Calu3 (cell line): ENCODE data around the gene NLN. TPM values are rescaled to one million over a fixed set of nuclear protein-coding genes. Genes with fewer than 3 reads are reported as not detected.
"Not testable (repeated sequence)": the region's sequence is repeated elsewhere in the genome, so short reads cannot be mapped to it uniquely, and the experiment has no call there.

Experiments used
- BruUV-seq: library from RNA; stranded (reverse); fragments of 400-500 nt; replicated peaks from 2 replicates; lab custom pipeline; 2021; lab: Mats Ljungman, UMichigan
- CTCF ChIA-PET: fragments of 300-600 bp; sonication (Branson Sonifier 250); formaldehyde crosslinking; loops from one replicate; lab custom pipeline; 2022; ENCODE audit warnings: antibody characterized with exemption; lab: Charles Lee
- DNase-seq: peaks from one replicate; pipeline ENCODE4 v3.0.0; 2022
- H3K27ac Mint-ChIP-seq: one replicate; pipeline ENCODE4 v1.8.0; 2022; ENCODE audit warnings: mixed read lengths; ENCODE audit not compliant: unreplicated experiment
- H3K27me3 Mint-ChIP-seq: one replicate; pipeline ENCODE4 v1.8.0; 2022; ENCODE audit warnings: mixed read lengths; ENCODE audit not compliant: unreplicated experiment
- H3K36me3 Mint-ChIP-seq: one replicate; pipeline ENCODE4 v1.8.0; 2022; ENCODE audit warnings: mild to moderate bottlenecking, moderate library complexity, mixed read lengths; ENCODE audit not compliant: insufficient read depth, unreplicated experiment
- H3K4me1 Mint-ChIP-seq: one replicate; pipeline ENCODE4 v1.8.0; 2022; ENCODE audit warnings: mild to moderate bottlenecking, low read depth, mixed read lengths; ENCODE audit not compliant: unreplicated experiment
- H3K4me3 Mint-ChIP-seq: one replicate; pipeline ENCODE4 v1.8.0; 2022; ENCODE audit warnings: mild to moderate bottlenecking, low read depth, moderate library complexity, mixed read lengths; ENCODE audit not compliant: unreplicated experiment
- H3K9me3 Mint-ChIP-seq: one replicate; pipeline ENCODE4 v1.8.0; 2022; ENCODE audit warnings: low read depth, mixed read lengths; ENCODE audit not compliant: unreplicated experiment
- intact Hi-C: fragments of 100-400 bp; cut with micrococcal nuclease; formaldehyde crosslinking; loops from one replicate; pipeline ENCODE4 v1.10.0; 2022; ENCODE audit not compliant: unreplicated experiment
- total RNA-seq: library from RNA; stranded (reverse); gene quantifications from 2 replicates; pipeline ENCODE4 v1.2.3, GENCODE V29; 2022
- TF ChIP-seq, protein P1 (sequence below): fragments of 200-600 bp; IDR thresholded peaks from one replicate; pipeline ENCODE4 v1.8.0; 2022; ENCODE audit warnings: antibody characterized with exemption; ENCODE audit not compliant: unreplicated experiment

Gene NLN
- total RNA-seq, 1 experiment from 2014 or later: 47.9 TPM

DNA sequence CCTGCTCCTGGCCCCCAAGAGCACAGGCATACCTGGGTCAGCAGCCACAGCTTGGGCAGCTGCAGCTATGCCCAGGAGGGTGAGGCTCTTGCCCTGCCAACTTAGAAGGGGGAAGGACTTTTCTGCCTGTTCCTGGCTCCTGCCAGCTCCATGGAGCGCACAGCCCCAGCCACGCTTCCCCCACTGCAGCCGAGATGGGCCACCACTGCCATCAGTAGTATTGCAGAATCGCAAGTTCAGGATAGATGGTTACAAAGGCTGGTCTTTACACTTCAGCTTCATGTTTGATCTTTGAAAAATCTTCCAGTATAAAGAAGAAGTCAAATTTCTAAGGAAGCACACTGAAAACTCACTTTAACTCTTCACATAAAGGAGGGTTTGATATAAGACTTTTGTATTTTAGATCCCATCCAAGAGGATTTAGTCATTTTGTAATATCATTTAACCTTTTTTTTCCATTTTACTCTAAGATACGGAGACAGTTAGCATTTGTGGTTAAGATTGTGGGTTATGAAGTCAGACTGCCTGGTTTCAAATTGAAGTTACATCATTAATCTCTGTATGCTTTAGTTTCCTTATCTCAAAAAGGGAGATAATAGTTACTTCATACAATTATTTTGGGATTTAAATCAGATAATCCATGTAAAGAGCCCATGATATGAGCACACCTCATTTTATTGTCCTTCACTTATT is 81.8 kb downstream of the NLN start:
- Mint-ChIP-seq H3K27me3 (no peaks in the 10 kb centered on the region), H3K4me3 (no peak overlapping the region), H3K36me3 (peaks cover 8% of the 10 kb centered on the region), H3K9me3 (no peaks in the 10 kb centered on the region), H3K27ac (no peak overlapping the region), H3K4me1 (peaks cover 7% of the 10 kb centered on the region)
- TF ChIP-seq, protein P1, sequence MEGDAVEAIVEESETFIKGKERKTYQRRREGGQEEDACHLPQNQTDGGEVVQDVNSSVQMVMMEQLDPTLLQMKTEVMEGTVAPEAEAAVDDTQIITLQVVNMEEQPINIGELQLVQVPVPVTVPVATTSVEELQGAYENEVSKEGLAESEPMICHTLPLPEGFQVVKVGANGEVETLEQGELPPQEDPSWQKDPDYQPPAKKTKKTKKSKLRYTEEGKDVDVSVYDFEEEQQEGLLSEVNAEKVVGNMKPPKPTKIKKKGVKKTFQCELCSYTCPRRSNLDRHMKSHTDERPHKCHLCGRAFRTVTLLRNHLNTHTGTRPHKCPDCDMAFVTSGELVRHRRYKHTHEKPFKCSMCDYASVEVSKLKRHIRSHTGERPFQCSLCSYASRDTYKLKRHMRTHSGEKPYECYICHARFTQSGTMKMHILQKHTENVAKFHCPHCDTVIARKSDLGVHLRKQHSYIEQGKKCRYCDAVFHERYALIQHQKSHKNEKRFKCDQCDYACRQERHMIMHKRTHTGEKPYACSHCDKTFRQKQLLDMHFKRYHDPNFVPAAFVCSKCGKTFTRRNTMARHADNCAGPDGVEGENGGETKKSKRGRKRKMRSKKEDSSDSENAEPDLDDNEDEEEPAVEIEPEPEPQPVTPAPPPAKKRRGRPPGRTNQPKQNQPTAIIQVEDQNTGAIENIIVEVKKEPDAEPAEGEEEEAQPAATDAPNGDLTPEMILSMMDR: no peak
- no peak for DNase-seq
- intact Hi-C loops: no loop called here
- no TSS peak for BruUV-seq
- CTCF ChIA-PET: no interaction called here

DNA sequence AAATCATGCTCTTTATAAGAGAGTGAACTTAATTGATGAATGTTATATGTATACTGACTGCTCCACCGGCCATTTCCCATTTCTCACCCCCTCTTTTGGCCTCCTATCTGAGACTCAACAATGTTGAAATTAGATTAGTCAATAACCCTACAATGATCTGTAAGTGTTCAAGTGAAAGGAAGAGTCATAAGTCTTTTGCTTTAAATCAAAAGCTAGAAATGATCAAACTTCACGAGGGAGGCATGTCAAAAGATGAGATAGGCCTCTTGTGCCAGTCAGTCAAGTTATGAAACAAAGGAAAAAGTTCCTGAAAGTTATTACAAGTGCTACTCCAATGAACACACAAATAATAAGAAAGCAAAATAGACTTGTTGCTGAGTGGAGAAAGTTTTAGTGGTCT is 83.1 kb downstream of the NLN start:
- BruUV-seq: no TSS peak
- no peak overlapping the region for H3K27ac Mint-ChIP-seq
- intact Hi-C loops: no loop called here
- peaks cover 8% of the 10 kb centered on the region for H3K36me3 Mint-ChIP-seq
- DNase-seq: no peak
- no peaks in the 10 kb centered on the region for H3K9me3 Mint-ChIP-seq
- CTCF ChIA-PET: no interaction called here
- no peak overlapping the region for H3K4me3 Mint-ChIP-seq
- H3K27me3 Mint-ChIP-seq: no peaks in the 10 kb centered on the region
- TF ChIP-seq, protein P1: no peak
- peaks cover 20% of the 10 kb centered on the region for H3K4me1 Mint-ChIP-seq

DNA sequence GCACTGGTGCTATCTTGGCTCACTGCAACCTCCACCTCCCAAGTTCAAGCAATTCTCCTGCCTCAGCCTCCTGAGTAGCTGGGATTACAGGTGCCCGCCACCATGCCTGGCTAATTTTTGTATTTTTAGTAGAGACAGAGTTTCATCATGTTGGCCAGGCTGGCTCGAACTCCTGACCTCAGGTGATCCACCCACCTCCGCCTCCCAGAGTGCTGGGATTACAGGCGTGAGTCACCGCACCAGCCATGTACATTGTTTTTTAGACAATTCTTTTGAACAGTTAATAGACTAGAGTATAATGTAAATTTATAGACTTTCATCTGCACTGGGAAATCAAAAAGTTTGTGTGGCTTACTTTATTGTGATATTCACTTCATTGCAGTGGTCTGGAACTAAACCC is 85.5 kb downstream of the NLN start:
- H3K4me1 Mint-ChIP-seq: peaks cover 40% of the 10 kb centered on the region
- H3K36me3 Mint-ChIP-seq, intact Hi-C loops: not testable (repeated sequence)

DNA sequence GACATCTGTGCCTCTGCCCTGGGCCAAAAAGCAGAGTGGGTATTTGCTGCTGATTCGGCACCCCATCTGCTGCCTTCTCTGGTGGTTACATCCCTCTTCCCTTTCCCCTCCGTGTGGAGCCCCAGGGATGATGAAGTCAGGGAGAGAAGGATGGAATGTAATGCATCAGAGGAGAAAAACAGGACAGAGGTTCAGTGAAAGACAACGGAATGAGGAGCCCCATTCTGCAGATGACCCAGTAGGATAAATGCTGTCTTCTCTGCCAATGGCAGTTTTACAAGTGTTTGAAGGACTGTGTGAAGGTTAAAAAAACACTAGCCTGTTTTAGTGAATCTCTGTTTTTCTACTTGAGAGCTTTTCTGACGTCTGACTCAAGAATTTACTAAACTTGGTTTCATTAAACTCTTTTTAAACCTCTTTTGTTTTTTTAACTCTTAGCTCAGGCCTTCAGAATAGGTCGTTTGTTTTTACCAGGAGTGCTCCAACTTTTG is 86.3 kb downstream of the NLN start:
- BruUV-seq: no TSS peak
- no peak overlapping the region for H3K4me3 Mint-ChIP-seq
- CTCF ChIA-PET: no interaction called here
- H3K9me3 Mint-ChIP-seq: no peaks in the 10 kb centered on the region
- H3K36me3 Mint-ChIP-seq: peaks cover 11% of the 10 kb centered on the region
- intact Hi-C loops: no loop called here
- H3K27me3 Mint-ChIP-seq: no peaks in the 10 kb centered on the region
- no peak overlapping the region for H3K27ac Mint-ChIP-seq
- H3K4me1 Mint-ChIP-seq: peaks cover 48% of the 10 kb centered on the region
- TF ChIP-seq, protein P1: no peak
- no peak for DNase-seq

More for the DNA sequence above, 85.5 kb downstream of the NLN start:
- DNase-seq, H3K27me3 Mint-ChIP-seq, H3K9me3 Mint-ChIP-seq, H3K27ac Mint-ChIP-seq, CTCF ChIA-PET, H3K4me3 Mint-ChIP-seq, BruUV-seq: not testable (repeated sequence)

DNA sequence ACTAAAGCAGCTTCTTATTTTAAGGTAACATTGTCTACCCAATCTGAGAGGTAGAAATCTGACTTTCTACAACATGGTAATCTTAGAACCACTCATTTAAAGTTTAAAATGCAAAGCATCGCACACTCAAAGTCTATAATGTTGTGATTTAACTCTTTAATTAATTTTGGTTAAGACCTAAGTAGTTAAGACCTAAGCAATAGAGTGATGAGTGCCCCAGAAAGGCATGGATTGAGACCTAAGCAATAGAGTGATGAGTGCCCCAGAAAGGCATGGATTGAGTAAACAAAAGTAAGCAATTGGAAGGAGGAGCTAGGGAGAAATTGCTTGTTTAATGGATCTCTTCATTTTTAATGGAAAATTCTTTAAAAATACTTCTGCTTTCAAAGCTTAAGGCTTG is 86.8 kb downstream of the NLN start:
- no peak for DNase-seq
- Mint-ChIP-seq H3K9me3 (no peaks in the 10 kb centered on the region), H3K4me3 (no peak overlapping the region), H3K4me1 (peaks cover 53% of the 10 kb centered on the region), H3K27ac (peak overlapping the region; percentile 70), H3K36me3 (peaks cover 13% of the 10 kb centered on the region), H3K27me3 (no peaks in the 10 kb centered on the region)
- CTCF ChIA-PET: interaction anchor here (1.0 kb wide), 1 partner anchor 53 kb away, joined by 3 read pairs; no protein-coding TSS in a partner anchor
- TF ChIP-seq, protein P1: no peak
- intact Hi-C loops: no loop called here
- no TSS peak for BruUV-seq
